Mesothelial cell of epicardium (in vitro differentiated cells): Measurements from ENCODE around the gene PDE6G. TPM values are rescaled to one million over a fixed set of nuclear protein-coding genes. Genes with fewer than 3 reads are reported as not detected.

Experiments used
- DNase-seq, 2 experiments: peaks; one replicate each; pipeline ENCODE4 v3.0.0; 2021; ENCODE audit warnings: low spot score in 2 of 2; ENCODE audit not compliant: unreplicated experiment in 2 of 2
- H3K27ac Mint-ChIP-seq: 2 replicates; pipeline ENCODE4 v1.8.0; 2021; ENCODE audit warnings: mixed read lengths
- H3K27me3 Mint-ChIP-seq: 2 replicates; pipeline ENCODE4 v1.8.0; 2021; ENCODE audit warnings: low read depth, mixed read lengths
- H3K36me3 Mint-ChIP-seq: 2 replicates; pipeline ENCODE4 v1.8.0; 2021; ENCODE audit warnings: mixed read lengths
- H3K4me1 Mint-ChIP-seq: 2 replicates; pipeline ENCODE4 v1.8.0; 2021; ENCODE audit warnings: mixed read lengths
- H3K4me3 Mint-ChIP-seq: 2 replicates; pipeline ENCODE4 v1.8.0; 2021; ENCODE audit warnings: mild to moderate bottlenecking, moderate library complexity, mixed read lengths
- H3K9me3 Mint-ChIP-seq: 2 replicates; pipeline ENCODE4 v1.8.0; 2021; ENCODE audit warnings: mixed read lengths
- total RNA-seq: library from RNA; stranded (reverse); gene quantifications from 3 replicates; pipeline ENCODE4 v1.2.1, GENCODE V29; 2021
- TF ChIP-seq, protein P1 (sequence below): fragments of 200-600 bp; sonication (generic); IDR thresholded peaks from one replicate; pipeline ENCODE4 v1.5.0; 2021; ENCODE audit warnings: antibody characterized with exemption; ENCODE audit not compliant: unreplicated experiment

PDE6G gene
- total RNA-seq, 1 donor from 2014 or later = 1.4 TPM

DNA sequence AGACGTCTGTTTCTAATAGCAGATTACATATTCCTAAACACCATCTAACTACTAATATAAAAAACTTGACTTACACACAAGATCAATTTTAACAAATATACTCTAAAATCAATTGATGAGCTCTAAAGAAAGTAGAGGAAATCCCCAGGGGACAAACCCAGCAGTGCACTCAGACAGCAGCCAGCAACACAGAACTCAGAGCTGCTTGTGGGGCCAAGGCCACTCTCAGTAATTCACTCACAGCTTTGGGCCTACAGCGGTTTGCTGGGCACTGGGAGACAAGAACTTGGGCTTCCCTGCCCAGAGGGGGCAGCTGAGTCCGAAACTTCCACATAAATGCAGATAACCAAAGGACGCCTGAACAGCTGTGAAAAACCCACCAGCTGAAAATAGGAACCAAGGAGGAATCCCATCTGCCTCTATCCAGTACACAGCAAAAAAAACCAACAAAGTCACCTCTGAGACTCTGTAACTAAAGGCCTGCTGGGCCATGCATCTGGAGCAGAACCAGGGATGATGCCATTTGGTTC, 40.9 kb downstream of the PDE6G start:
- peaks cover 50% of the 10 kb centered on the region for H3K36me3 Mint-ChIP-seq
- no peak overlapping the region for H3K27ac Mint-ChIP-seq
- DNase-seq = no peak
- TF ChIP-seq, protein P1, sequence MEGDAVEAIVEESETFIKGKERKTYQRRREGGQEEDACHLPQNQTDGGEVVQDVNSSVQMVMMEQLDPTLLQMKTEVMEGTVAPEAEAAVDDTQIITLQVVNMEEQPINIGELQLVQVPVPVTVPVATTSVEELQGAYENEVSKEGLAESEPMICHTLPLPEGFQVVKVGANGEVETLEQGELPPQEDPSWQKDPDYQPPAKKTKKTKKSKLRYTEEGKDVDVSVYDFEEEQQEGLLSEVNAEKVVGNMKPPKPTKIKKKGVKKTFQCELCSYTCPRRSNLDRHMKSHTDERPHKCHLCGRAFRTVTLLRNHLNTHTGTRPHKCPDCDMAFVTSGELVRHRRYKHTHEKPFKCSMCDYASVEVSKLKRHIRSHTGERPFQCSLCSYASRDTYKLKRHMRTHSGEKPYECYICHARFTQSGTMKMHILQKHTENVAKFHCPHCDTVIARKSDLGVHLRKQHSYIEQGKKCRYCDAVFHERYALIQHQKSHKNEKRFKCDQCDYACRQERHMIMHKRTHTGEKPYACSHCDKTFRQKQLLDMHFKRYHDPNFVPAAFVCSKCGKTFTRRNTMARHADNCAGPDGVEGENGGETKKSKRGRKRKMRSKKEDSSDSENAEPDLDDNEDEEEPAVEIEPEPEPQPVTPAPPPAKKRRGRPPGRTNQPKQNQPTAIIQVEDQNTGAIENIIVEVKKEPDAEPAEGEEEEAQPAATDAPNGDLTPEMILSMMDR = no peak
- H3K4me1 Mint-ChIP-seq = no peaks in the 10 kb centered on the region
- no peak overlapping the region for H3K4me3 Mint-ChIP-seq
- peaks cover 6% of the 10 kb centered on the region for H3K9me3 Mint-ChIP-seq
- H3K27me3 Mint-ChIP-seq = no peaks in the 10 kb centered on the region

DNA sequence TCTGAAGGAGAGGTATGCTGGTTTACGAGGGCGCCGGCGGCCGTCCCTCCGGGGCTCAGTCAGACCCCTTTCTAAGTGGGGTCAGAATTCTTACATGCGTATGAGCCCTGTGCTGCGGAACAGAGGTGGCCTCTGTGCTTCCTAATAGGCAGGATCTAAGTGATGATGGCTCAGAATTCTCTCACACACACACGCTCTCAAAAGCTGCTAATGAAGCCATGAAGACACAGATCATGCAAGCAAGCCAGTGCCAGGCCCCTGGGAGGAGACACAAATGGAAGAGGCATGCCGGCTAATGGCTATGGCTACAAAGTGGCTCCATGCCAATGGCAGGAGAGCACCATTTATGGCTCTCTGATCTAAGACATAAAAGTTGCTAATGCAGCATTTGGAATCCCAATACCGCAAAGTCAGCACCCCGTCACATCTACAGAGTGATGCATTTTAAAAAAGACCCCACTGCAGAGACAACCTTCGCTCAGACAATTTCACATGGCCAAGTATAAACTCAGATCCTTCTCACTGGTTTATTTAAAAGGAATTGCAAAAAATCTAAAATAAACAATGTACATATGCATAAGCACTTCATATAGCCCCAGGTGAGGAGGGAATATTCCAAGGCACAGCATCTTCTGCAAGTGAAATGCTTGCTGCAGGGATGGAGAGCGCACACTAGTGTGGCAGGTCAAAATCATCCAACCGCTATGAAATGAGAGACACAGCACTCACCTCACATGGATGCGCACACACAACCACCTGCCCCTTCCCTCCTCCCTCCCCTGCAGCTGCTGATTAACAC, 44.0 kb downstream of the PDE6G start:
- peaks cover 52% of the 10 kb centered on the region for H3K36me3 Mint-ChIP-seq
- peak overlapping the region; percentile 3 for H3K27ac Mint-ChIP-seq
- no peaks in the 10 kb centered on the region for H3K27me3 Mint-ChIP-seq
- TF ChIP-seq, protein P1 = no peak
- no peak overlapping the region for H3K4me3 Mint-ChIP-seq
- H3K4me1 Mint-ChIP-seq = no peaks in the 10 kb centered on the region
- DNase-seq = no peak
- H3K9me3 Mint-ChIP-seq = peaks cover 6% of the 10 kb centered on the region

DNA sequence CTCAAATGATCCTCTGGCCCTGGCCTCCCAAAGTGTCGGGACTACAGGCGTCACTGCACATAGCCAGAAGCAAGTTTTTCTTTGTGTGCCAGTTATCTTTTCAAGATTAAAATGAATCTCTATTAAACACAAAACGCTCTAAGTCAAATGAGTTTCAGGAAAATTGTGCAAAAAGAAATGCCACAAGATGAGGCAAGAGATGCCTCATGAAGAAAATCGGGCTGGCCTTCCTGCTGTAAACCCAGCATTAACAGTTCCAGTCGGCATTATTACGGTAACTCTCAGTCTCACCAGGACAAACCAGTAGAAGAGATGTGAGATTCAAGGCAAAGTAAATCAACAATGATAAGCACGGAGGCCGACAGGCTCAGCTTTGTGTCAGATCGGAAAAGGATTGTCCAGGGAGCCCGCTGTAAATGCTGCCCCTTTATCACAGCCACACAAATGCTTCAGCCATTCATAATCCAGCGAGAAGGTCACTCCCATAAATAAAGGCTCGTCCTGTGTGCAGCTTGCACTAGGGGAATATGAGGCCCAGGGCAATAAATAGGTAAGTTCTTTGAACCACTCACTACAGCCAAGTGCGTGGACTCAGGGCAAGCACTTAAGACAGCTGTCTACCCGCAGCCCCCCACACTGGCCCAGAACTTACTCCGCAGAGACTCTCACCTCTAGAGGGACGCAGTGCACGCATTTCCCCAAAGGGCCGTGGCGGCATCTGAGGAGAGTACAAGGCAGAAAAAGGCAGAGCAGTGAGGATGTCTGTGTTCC, 46.6 kb downstream of the PDE6G start:
- Mint-ChIP-seq H3K27ac (no peak overlapping the region), H3K36me3 (peaks cover 43% of the 10 kb centered on the region), H3K4me1 (no peaks in the 10 kb centered on the region), H3K9me3 (no peaks in the 10 kb centered on the region), H3K4me3 (no peak overlapping the region), H3K27me3 (no peaks in the 10 kb centered on the region)
- no peak for DNase-seq
- TF ChIP-seq, protein P1 = no peak

DNA sequence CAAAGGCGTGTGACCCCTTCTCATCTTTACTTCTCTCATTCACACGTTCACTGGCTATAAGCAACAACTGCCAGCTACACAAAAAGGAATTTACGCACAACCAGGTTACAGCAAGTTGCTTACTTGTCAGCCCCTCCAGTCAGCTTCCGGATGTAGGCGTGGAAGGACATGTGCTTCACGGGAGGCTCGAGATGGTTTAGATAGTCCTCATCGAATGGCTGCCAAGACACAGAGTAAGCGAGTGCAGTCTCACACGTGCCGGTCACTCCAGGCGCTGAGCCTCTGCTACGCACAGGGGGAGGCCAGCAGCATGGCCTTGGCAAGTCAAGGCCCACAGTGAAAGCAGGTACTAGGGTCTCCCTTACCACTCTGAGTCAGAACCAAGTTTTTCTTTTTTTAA, 47.7 kb downstream of the PDE6G start:
- TF ChIP-seq, protein P1 = no peak
- Mint-ChIP-seq H3K27ac (no peak overlapping the region), H3K27me3 (no peaks in the 10 kb centered on the region), H3K36me3 (peaks cover 43% of the 10 kb centered on the region), H3K4me1 (no peaks in the 10 kb centered on the region), H3K4me3 (no peak overlapping the region), H3K9me3 (no peaks in the 10 kb centered on the region)
- no peak for DNase-seq

DNA sequence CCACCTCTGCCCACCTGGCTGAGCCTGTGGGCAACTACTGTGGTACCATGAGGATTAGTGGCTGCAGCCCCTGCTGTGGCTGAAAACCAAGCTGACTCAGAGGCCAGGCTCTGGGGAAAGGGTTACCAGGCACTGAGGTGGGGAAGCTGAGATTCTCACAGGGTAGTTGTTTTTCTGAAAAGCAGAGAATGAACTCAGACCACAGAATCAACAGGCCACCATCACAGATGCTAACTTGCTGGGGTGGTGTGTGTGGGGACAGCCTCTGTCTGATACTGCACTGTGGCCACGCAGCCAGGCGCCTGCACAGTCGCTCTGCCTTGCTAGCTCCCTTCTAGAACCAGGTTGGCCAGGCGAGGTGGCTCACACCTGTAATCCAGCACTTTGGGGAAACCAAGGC, 48.3 kb downstream of the PDE6G start:
- Mint-ChIP-seq H3K4me1 (no peaks in the 10 kb centered on the region), H3K27ac (no peak overlapping the region), H3K4me3 (no peak overlapping the region), H3K36me3 (peaks cover 38% of the 10 kb centered on the region), H3K9me3 (no peaks in the 10 kb centered on the region), H3K27me3 (no peaks in the 10 kb centered on the region)
- no peak for DNase-seq
- TF ChIP-seq, protein P1 = no peak
